Measurements from ENCODE around the gene C20orf144. TPM values are rescaled to one million over a fixed set of nuclear protein-coding genes. Genes with fewer than 3 reads are reported as not detected.

The C20orf144 gene
- total RNA-seq (2014; rRNA removed; shearing (Covaris generic)) (0.66 TPM in 1 of 2 replicates, not detected in the other), polyA plus RNA-seq (2016; fragmentation: Nextera tagmentation; extraction: Ambion mirVana) (0.10 and 0.26 TPM in 2 replicates)
- long read RNA-seq = 0 reads

DNA sequence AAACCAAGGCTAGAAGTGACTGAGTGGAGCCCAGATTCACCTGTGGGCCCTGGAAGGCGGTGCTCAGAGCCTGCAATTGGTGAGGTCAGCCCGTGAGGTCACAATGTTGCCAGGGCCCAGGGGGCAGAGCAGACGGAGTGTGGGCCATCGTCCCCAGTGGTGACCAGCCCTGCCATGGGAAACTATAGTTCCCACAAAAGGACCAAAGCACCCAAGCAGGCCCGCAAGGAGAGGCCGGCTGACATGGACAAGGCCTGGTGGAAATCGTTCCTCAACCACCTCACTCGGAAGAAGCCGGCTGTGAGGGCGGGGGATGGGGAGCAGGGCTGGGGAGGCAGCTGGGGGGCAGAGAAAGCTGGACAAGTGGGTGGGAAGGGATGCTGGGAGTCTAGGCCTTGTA is at the start of gene C20orf144:
C20orf144 (plus strand) TSS at position 156 of the 400 bp plus-strand sequence; CDS start at position 175, 19 bp downstream.
- ATAC-seq (no peak), DNase-seq (ENCODE audit: low spot score) (no peak)
- no peak for TF ChIP-seq CREB1 (CRISPR knock-in tag; IDR thresholded peaks at IDR 0.05; ENCODE audit: low read depth)
- TF ChIP-seq, protein P1, sequence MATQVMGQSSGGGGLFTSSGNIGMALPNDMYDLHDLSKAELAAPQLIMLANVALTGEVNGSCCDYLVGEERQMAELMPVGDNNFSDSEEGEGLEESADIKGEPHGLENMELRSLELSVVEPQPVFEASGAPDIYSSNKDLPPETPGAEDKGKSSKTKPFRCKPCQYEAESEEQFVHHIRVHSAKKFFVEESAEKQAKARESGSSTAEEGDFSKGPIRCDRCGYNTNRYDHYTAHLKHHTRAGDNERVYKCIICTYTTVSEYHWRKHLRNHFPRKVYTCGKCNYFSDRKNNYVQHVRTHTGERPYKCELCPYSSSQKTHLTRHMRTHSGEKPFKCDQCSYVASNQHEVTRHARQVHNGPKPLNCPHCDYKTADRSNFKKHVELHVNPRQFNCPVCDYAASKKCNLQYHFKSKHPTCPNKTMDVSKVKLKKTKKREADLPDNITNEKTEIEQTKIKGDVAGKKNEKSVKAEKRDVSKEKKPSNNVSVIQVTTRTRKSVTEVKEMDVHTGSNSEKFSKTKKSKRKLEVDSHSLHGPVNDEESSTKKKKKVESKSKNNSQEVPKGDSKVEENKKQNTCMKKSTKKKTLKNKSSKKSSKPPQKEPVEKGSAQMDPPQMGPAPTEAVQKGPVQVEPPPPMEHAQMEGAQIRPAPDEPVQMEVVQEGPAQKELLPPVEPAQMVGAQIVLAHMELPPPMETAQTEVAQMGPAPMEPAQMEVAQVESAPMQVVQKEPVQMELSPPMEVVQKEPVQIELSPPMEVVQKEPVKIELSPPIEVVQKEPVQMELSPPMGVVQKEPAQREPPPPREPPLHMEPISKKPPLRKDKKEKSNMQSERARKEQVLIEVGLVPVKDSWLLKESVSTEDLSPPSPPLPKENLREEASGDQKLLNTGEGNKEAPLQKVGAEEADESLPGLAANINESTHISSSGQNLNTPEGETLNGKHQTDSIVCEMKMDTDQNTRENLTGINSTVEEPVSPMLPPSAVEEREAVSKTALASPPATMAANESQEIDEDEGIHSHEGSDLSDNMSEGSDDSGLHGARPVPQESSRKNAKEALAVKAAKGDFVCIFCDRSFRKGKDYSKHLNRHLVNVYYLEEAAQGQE (IDR thresholded peaks at IDR 0.05; ENCODE audit: unreplicated experiment) = no peak
- no peak for TF ChIP-seq EZH2 (IDR thresholded peaks at IDR 0.05; ENCODE audit: low read depth, unreplicated experiment)
- TF ChIP-seq ZNF114 (CRISPR knock-in tag; IDR thresholded peaks at IDR 0.05) = no peak
- TF ChIP-seq, protein P2, sequence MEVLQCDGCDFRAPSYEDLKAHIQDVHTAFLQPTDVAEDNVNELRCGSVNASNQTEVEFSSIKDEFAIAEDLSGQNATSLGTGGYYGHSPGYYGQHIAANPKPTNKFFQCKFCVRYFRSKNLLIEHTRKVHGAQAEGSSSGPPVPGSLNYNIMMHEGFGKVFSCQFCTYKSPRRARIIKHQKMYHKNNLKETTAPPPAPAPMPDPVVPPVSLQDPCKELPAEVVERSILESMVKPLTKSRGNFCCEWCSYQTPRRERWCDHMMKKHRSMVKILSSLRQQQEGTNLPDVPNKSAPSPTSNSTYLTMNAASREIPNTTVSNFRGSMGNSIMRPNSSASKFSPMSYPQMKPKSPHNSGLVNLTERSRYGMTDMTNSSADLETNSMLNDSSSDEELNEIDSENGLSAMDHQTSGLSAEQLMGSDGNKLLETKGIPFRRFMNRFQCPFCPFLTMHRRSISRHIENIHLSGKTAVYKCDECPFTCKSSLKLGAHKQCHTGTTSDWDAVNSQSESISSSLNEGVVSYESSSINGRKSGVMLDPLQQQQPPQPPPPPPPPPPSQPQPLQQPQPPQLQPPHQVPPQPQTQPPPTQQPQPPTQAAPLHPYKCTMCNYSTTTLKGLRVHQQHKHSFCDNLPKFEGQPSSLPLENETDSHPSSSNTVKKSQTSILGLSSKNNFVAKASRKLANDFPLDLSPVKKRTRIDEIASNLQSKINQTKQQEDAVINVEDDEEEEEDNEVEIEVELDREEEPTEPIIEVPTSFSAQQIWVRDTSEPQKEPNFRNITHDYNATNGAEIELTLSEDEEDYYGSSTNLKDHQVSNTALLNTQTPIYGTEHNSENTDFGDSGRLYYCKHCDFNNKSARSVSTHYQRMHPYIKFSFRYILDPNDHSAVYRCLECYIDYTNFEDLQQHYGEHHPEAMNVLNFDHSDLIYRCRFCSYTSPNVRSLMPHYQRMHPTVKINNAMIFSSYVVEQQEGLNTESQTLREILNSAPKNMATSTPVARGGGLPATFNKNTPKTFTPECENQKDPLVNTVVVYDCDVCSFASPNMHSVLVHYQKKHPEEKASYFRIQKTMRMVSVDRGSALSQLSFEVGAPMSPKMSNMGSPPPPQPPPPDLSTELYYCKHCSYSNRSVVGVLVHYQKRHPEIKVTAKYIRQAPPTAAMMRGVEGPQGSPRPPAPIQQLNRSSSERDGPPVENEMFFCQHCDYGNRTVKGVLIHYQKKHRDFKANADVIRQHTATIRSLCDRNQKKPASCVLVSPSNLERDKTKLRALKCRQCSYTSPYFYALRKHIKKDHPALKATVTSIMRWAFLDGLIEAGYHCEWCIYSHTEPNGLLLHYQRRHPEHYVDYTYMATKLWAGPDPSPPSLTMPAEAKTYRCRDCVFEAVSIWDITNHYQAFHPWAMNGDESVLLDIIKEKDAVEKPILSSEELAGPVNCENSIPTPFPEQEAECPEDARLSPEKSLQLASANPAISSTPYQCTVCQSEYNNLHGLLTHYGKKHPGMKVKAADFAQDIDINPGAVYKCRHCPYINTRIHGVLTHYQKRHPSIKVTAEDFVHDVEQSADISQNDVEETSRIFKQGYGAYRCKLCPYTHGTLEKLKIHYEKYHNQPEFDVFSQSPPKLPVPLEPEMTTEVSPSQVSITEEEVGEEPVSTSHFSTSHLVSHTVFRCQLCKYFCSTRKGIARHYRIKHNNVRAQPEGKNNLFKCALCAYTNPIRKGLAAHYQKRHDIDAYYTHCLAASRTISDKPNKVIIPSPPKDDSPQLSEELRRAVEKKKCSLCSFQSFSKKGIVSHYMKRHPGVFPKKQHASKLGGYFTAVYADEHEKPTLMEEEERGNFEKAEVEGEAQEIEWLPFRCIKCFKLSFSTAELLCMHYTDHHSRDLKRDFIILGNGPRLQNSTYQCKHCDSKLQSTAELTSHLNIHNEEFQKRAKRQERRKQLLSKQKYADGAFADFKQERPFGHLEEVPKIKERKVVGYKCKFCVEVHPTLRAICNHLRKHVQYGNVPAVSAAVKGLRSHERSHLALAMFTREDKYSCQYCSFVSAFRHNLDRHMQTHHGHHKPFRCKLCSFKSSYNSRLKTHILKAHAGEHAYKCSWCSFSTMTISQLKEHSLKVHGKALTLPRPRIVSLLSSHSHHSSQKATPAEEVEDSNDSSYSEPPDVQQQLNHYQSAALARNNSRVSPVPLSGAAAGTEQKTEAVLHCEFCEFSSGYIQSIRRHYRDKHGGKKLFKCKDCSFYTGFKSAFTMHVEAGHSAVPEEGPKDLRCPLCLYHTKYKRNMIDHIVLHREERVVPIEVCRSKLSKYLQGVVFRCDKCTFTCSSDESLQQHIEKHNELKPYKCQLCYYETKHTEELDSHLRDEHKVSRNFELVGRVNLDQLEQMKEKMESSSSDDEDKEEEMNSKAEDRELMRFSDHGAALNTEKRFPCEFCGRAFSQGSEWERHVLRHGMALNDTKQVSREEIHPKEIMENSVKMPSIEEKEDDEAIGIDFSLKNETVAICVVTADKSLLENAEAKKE (CRISPR knock-in tag; IDR thresholded peaks at IDR 0.05) = no peak
- TF ChIP-seq, protein P3, sequence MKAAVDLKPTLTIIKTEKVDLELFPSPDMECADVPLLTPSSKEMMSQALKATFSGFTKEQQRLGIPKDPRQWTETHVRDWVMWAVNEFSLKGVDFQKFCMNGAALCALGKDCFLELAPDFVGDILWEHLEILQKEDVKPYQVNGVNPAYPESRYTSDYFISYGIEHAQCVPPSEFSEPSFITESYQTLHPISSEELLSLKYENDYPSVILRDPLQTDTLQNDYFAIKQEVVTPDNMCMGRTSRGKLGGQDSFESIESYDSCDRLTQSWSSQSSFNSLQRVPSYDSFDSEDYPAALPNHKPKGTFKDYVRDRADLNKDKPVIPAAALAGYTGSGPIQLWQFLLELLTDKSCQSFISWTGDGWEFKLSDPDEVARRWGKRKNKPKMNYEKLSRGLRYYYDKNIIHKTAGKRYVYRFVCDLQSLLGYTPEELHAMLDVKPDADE (IDR thresholded peaks at IDR 0.05) = no peak
- no peak for TF ChIP-seq JUNB (IDR thresholded peaks at IDR 0.05; ENCODE audit: unreplicated experiment)
- TF ChIP-seq ZNF331 (CRISPR knock-in tag; IDR thresholded peaks at IDR 0.05; ENCODE audit: low read depth) = no peak
- TF ChIP-seq EZH2phosphoT487 (IDR thresholded peaks at IDR 0.05; ENCODE audit: unreplicated experiment) = no peak
- no peaks in the 10 kb centered on the region; the same call in 1 of the 2 replicates for H4K20me1 ChIP-seq (replicated peaks; ENCODE audit: insufficient read depth)
- H3K36me3 Mint-ChIP-seq (ENCODE audit: low read depth) = no peaks in the 10 kb centered on the region; the same call in 2 of the 3 replicates
- H3K27ac Mint-ChIP-seq = no peak within 1 kb of the TSS
- peaks cover 6% of the 10 kb centered on the region; the same call in 1 of the 2 replicates for H3K27me3 ChIP-seq (ENCODE audit: insufficient read depth)
- H3K27me3 Mint-ChIP-seq (ENCODE audit: insufficient read depth, low read depth, poor library complexity) = peaks cover 25% of the 10 kb centered on the region
- peaks cover 28% of the 10 kb centered on the region for H3K4me1 Mint-ChIP-seq
- H3K36me3 ChIP-seq (ENCODE audit: insufficient read depth) = no peaks in the 10 kb centered on the region
- peak within 1 kb of the TSS; percentile 86 for H2AFZ ChIP-seq
- H3K9me2 ChIP-seq (ENCODE audit: insufficient read depth) = no peaks in the 10 kb centered on the region
- H3K9me3 Mint-ChIP-seq = no peaks in the 10 kb centered on the region
- H3K27ac ChIP-seq (ENCODE audit: low read depth) = no peak within 1 kb of the TSS
- H3K79me2 ChIP-seq (replicated peaks; ENCODE audit: insufficient read depth) = no peaks in the 10 kb centered on the region
- peaks cover 11% of the 10 kb centered on the region; the same call in 1 of the 2 replicates for H3F3A ChIP-seq (replicated peaks; ENCODE audit: low read depth)
- peak within 1 kb of the TSS; percentile 90 for H3K4me3 ChIP-seq
- peak within 1 kb of the TSS; percentile 91 for H3K4me2 ChIP-seq
- peak within 1 kb of the TSS; percentile 76 for H3K4me3 Mint-ChIP-seq
- H3K4me1 ChIP-seq (ENCODE audit: insufficient read depth) = peaks cover 14% of the 10 kb centered on the region; the same call in 1 of the 2 replicates
